ENCODE measurements around the gene CPT1C. TPM values are rescaled to one million over a fixed set of nuclear protein-coding genes. Genes with fewer than 3 reads are reported as not detected.

Gene CPT1C
- total RNA-seq, 1 experiment from 2014 or later, result not detected

DNA sequence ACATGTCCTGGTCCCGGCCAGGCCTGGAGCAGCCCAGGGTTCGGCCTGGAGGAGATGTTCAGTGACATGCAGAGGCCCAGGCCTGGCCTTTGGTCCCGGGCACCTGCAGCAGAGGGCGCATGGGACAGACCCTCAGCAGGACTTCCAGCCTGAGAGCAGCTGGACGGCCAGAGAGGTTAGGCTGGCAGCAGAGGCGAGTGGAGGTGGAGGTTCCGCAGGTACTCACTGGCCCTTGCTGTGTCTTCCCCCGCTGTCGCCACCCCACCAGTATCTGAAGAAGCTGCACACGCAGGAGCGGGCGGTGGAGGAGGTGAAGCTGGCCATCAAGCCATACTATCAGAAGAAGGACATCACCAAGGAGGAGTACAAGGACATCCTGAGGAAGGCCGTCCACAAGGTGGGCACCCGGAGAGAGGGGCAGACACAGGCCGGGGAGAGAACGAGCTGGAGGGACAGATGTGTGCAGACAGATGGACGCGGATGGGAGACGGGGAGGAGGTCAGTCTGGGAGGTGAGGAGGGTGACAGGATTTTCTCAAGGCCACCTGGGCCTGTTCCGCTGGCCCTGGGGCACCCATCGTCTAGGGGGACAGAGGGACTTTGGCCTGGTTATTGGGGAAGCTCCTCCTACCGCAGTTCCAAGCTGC is 33.3 kb upstream of the CPT1C start:
- peaks cover 90% of the 10 kb centered on the region for H3K36me3 ChIP-seq
- H3K4me3 ChIP-seq, result no peak overlapping the region
- no peaks in the 10 kb centered on the region for H3K27me3 ChIP-seq
- DNase-seq, result no peak
- H3K9me3 ChIP-seq, result no peaks in the 10 kb centered on the region

DNA sequence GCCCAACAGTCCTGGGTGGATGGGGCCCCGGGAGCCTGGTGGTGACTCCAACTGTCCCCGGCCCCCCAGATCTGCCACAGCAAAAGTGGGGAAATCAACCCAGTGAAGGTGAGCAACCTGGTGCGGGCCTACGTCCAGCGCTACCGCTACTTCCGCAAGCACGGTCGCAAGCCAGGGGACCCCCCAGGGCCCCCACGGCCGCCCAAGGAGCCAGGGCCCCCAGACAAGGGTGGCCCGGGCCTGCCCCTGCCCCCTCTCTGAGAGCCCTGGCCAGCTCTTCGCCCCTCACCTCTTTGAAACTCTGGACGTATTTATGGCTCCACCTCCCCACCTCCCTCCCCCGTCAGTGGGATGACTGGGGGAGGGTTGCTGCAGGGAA is 32.8 kb upstream of the CPT1C start:
- Histone ChIP-seq H3K4me3 (no peak overlapping the region), H3K27me3 (no peaks in the 10 kb centered on the region), H3K36me3 (peaks cover 88% of the 10 kb centered on the region), H3K9me3 (no peaks in the 10 kb centered on the region)
- DNase-seq, result no peak

DNA sequence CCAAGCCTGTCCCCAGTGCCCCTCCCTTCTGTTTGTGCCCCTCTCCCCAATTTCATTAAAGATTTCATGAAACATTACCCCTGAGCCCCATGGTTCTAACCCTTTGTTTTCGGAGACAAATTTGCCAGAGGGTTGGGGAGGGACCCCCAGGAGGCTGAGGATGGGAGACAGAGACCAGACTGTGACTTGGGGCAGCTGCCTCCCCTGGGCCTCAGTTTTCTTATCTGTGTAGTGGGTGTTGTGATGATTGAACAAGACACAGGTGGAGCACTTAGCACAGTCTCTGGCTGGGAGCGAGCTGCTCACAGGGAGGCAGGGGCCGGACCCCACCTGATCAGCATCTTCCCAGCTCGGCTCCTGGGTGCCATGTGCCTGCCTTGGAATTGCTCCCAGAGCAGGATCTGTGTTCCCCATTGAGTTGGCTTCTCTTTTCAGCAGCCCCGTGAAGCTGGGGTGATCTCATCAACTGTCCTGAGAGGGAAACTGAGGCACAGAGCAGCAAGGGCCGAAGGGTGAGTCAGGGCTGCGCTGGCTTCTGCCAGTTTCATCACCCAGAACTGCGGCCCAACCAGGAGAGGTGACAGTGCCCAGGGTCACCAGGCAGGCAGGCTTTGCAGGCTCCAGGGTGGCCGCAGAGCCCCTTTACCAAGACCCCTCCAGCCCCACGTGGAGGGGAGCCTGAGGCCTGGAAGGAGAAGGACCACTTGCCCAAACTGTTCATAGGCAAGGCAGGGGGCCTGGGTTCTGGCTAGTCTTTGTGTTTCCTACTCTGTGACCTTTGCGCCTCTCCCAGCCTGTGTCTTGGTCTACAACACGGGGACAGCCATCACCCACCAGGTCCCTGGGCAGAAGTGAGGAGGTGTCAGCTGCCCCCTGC is 32.1 kb upstream of the CPT1C start:
- no peaks in the 10 kb centered on the region for H3K27me3 ChIP-seq
- DNase-seq, result no peak
- H3K4me3 ChIP-seq, result no peak overlapping the region
- no peaks in the 10 kb centered on the region for H3K9me3 ChIP-seq
- peaks cover 82% of the 10 kb centered on the region for H3K36me3 ChIP-seq

DNA sequence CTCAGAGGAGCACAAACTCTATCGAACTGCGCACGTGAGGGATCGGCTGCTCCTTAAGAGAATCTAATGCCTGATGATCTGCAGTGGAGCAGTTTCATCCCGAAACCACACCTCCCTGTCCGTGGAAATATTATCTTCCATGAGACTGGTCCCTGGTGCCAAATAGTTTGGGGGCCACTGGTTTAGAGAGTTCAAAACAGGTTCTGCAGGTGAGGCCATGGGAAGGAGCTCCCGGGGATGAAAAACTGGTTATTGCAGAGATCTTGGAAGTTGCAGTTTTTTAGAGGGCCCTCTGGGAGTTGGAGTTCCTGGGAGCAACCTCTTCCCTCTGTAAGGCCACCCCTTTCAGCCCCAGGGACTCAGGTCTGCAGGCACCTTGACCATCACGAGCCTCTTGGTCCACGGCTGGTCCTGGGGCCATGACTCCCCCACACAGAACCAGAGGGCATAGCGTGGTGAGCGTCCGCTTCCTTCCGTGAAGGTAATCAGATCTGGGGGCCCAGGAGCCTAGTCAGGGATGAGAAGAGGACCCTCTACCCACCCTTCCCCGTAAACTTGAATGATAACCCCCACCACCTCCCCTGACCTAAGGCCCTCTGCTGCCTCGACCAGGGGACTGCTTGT is 30.5 kb upstream of the CPT1C start:
- Histone ChIP-seq H3K36me3 (peaks cover 66% of the 10 kb centered on the region), H3K27me3 (no peaks in the 10 kb centered on the region), H3K9me3 (no peaks in the 10 kb centered on the region), H3K4me3 (no peak overlapping the region)
- DNase-seq, result no peak

DNA sequence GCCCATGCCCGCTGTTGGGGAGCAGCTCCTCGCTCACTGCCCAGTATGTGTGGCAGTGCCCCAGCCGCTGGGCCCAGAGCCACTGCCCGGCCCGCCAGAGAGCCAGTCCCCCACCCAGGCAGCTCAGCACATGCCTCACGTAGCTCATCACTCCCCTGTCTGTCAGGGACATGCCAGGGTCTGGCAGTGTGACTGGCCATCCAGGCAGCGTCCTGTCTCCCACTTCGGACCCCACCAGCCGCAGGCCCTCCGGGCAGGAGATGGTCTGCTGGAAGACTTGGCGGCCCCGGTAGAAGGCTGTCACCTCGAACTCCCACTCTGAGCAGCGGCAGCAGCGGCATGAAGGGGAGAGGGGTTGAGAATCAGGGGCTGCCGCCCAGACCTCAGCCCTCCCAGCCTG is 28.9 kb upstream of the CPT1C start:
- Histone ChIP-seq H3K36me3 (peaks cover 51% of the 10 kb centered on the region), H3K27me3 (no peaks in the 10 kb centered on the region), H3K4me3 (no peak overlapping the region), H3K9me3 (no peaks in the 10 kb centered on the region)
- no peak for DNase-seq

DNA sequence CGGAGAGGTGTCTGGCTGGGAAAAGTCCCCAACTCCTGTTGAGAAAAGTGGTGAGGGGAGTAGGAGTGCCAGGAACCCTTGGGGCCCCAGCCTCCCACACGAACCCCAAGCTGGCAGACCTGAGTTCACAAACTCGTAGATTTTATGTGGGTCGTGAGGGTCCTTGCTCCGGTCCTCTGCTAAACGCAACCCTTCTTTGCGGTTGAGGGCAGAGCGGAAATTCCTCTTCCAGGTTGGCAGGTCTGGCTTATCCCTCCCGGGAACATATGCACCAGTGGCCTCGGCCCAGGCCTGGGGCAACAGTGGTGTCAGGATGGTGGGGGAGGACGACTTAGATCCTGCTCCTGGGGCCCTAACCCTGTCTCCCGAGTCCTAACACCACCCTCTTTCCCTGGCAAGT is 27.7 kb upstream of the CPT1C start:
- H3K4me3 ChIP-seq, result no peak overlapping the region
- no peak for DNase-seq
- H3K9me3 ChIP-seq, result no peaks in the 10 kb centered on the region
- no peaks in the 10 kb centered on the region for H3K27me3 ChIP-seq
- peaks cover 48% of the 10 kb centered on the region for H3K36me3 ChIP-seq

DNA sequence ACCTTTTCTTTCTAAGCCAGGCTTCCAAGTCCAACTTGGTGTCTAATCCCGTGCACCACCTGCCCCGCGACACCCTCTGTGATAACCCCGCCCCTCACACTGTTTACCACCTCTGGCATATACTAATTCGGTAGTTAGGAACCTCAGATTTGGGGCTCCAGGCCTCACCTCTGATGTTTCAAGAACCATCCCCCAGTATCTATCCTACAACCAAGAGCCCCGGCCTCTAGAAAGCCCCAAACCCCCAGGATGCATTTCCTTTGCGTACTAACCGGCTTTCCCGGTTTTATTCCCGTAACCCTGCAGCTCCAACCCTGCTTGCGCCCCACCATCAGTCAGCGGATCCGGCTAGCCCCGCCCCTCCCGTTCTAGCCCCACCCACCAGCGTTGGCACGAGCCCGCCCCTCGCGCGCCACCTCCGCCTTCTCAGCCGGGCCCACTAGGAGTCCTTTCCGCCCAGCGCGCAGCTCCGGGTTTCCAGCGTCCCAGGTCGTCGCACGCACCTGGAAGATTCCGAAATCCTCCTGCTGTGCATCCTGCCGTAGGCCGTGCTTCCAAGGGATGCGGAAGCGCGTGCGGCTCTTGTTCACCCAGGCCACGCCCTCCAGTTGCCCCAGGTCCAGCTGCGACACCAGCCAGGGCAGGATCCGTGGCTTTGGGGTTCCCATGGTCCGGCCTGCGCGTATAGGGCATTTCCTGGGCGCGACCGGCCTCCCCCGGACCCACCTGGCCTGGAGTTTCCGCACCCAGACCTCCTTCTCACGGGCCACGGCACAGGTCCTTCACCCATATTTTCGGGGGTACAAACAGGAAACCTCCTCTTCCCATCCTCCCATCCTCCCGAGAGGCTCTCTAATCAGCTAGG is 26.5 kb upstream of the CPT1C start:
- H3K4me3 ChIP-seq, result peak overlapping the region; percentile 90
- H3K36me3 ChIP-seq, result peaks cover 47% of the 10 kb centered on the region

DNA sequence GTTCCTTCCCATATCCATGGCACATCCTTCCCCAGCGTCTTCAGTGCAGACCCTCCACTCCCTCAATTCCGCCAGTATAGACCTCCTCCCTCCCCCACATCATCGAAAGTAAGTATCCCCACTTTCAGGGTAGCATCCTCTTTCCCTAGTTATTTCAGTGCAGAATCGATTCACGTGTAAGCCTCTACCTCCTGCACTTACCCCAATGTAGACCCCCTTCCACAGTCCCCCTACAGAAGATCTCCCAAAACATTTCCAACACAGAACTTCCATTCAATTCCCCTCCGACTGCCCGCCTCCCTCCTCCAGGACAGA is 25.9 kb upstream of the CPT1C start:
- Histone ChIP-seq H3K4me3 (peak overlapping the region; percentile 90), H3K27me3 (no peaks in the 10 kb centered on the region), H3K36me3 (peaks cover 41% of the 10 kb centered on the region), H3K9me3 (no peaks in the 10 kb centered on the region)
- DNase-seq, result no peak

More for the DNA sequence above, 26.5 kb upstream of the CPT1C start:
- DNase-seq, result peak; percentile 88
- no peaks in the 10 kb centered on the region for H3K9me3 ChIP-seq
- no peaks in the 10 kb centered on the region for H3K27me3 ChIP-seq

DNA sequence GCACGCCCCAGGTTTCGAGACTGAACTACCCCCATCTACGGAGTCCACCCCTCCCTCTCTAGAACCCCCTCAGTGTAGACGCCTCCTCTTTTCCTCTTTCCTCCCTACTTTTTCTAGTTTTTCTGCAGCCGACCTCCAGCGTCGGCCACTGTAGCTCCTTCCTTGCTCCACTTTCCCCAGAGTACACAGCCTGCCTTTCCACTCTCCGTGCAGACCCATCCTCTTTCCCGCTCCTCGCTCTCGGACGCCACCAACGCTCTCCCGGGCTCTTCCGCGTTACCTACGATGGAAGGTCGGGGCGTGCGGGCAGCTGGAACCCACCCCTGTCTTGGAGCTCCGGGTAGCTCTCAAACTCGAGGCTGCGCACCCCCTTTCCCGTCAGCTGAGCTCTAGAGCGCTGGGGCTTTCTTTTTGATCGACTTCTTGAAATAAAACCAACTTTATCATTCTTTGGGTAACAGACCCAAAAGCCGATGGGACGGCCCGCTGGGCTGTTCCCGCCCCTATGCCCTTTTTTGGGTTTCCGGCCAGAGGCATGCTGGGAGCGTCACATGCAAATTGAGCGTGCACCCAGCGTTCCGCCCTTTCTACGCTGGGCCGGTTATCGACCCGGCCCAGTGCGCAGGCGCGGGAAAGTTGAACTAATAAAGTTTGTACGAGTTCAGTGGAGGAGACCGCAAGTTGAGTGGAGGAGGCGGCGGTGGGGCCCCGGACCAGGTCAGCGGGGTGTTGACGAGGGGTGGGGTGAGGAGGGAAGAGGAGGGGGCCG is 25.4 kb upstream of the CPT1C start, which contains the start of the genes BCL2L12 and IRF3:
Gene BCL2L12 (plus strand): TSS at position 583 of the 769 bp plus-strand sequence. CDS start 760 bp downstream, outside the sequence.
Gene IRF3 (minus strand): TSS at position 507 of the 769 bp plus-strand sequence. CDS start 1,019 bp downstream, outside the sequence.
- Histone ChIP-seq H3K36me3 (peaks cover 36% of the 10 kb centered on the region), H3K9me3 (no peaks in the 10 kb centered on the region)

DNA sequence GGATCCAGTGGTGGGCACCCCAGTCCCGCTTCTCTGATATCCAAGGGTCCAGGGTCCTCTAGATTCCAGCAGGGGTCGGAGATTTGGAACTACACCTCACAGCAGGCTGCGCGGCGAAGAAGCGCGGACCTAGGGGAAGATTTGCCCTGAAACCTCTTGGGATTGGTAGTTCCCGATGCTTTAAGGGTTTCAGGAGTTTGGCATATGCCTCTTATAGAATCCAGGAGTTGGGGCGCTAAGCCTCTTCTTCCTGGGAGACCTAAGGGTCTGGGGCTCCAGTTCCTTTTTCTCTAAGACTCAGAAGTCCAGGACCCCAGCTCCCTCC is 24.8 kb upstream of the CPT1C start:
- Histone ChIP-seq H3K27me3 (no peaks in the 10 kb centered on the region), H3K36me3 (peaks cover 35% of the 10 kb centered on the region), H3K9me3 (no peaks in the 10 kb centered on the region), H3K4me3 (peak overlapping the region; percentile 90)
- no peak for DNase-seq

More for the DNA sequence above, 25.4 kb upstream of the CPT1C start, which contains the start of the genes BCL2L12 and IRF3:
- Histone ChIP-seq H3K4me3 (peak within 1 kb of the TSS; percentile 90), H3K27me3 (no peaks in the 10 kb centered on the region)
- peak; percentile 96 for DNase-seq

DNA sequence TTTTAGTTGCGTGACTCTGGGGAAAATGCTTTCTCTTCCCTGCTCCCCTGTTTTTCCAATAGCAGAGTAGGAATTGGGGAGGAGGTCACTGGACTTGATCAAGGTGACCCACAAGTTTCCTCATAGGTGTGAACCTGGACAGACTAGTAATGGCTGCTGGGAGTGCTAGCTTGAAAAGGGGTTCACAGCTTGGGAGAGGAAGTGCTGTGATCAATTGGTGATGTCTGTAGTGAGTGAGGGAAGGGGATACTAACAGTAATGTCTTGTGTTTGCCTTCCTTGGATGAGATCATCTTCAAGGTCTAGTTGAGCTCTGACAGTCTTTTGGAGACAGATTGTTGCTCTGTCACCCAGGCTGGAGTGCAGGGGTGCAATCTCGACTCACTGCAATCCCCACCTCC is 23.4 kb upstream of the CPT1C start:
- Histone ChIP-seq H3K9me3 (no peaks in the 10 kb centered on the region), H3K4me3 (no peak overlapping the region; the same call in 1 of the 2 replicates), H3K36me3 (peaks cover 28% of the 10 kb centered on the region), H3K27me3 (no peaks in the 10 kb centered on the region)
- DNase-seq, result no peak

DNA sequence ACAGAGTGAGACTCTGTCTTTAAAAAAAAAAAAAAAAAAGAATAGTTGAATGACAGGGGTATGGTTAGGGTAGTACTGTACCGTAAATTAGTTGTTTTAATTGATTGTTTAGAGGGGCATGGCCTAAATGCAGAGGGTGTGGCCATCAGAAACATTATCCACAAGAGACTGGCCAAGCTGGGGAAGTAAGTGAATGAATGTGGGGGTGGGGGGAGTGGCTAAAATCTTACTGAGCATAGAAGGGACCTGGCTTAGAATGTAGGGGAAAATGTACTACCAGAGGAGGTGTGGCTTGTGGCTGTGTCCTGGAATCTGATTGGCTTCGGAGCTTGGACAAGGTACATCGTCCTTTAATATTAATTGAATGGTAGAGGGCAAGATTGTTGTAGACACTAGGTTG is 21.4 kb upstream of the CPT1C start:
- H3K9me3 ChIP-seq, result no peaks in the 10 kb centered on the region
- H3K4me3 ChIP-seq, result no peak overlapping the region
- no peaks in the 10 kb centered on the region for H3K27me3 ChIP-seq
- peaks cover 29% of the 10 kb centered on the region for H3K36me3 ChIP-seq
- DNase-seq, result no peak

DNA sequence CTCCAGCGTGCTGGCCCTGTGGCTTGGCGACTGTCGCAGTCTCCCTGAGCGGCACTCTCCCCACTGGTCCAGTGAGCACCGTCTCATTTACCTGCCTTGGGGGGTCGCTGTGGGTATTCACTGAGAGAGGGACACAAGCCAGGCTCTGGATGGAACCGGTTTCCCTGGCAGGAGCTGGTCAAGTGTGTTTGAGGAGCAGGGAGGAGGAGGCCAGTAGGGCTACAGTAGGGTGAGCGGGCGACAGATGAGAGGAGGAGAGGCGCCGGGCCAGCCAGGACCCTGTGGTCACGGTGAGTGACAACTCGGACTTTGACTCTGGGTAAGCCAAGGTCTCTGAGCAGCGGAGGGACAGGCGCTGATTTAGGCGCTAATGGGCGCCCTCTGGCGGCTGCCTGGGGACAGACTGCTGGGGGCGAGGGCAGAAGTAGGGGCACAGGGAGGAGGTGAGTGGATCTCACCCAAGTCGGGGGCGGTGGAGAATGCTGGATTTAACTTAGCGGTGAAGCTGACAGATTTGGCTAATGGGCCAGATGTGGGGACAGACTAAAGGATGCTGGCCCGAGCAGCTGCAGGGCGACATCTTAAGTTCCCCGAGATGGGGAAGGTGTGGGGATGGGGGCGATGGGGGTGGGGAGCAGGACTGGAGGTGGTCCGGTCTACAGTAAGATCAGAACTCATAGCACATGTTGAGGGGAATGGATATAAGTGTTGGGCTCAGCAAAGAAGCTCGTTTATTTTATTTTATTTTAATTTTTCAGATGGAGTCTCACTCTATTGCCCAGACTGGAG is 18.6 kb upstream of the CPT1C start:
- DNase-seq, result peak; percentile 72
- H3K4me3 ChIP-seq, result no peak overlapping the region

DNA sequence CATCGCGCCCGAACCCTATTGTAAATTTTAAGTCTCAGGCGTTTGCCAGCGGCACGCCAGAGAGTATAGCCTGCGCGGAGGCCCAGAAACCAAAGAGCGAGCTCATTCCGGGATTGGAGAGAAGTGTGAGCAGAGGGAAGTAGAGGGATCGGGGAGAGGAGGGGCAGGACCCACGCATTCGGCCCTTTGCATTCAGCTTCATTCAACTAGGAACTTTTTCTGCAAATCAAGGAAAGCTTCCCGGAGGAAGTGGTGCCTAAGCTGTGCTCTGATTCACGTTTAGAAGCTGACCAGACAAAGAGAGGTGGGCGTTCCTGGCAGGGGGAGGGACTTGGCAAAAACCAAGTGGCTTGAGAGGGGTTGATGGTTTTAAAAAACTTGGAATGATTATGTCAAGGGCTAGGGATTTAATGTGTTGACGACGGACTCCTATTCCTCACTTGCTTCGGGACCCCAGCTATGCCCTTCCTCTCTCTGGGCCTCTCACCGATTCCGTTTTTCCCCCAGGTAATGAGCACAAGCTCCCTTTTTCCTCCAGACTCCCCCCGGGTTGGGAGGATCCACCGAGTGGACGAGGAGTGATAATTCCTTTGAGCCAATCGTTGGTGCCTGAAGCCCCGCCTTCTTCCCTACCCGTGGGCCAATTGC is 14.7 kb upstream of the CPT1C start:
- Histone ChIP-seq H3K9me3 (no peaks in the 10 kb centered on the region), H3K36me3 (peaks cover 27% of the 10 kb centered on the region), H3K4me3 (peak overlapping the region; percentile 49), H3K27me3 (no peaks in the 10 kb centered on the region)
- DNase-seq, result peak; percentile 88

More for the DNA sequence above, 18.6 kb upstream of the CPT1C start:
- Histone ChIP-seq H3K27me3 (no peaks in the 10 kb centered on the region), H3K36me3 (peaks cover 29% of the 10 kb centered on the region), H3K9me3 (no peaks in the 10 kb centered on the region)

DNA sequence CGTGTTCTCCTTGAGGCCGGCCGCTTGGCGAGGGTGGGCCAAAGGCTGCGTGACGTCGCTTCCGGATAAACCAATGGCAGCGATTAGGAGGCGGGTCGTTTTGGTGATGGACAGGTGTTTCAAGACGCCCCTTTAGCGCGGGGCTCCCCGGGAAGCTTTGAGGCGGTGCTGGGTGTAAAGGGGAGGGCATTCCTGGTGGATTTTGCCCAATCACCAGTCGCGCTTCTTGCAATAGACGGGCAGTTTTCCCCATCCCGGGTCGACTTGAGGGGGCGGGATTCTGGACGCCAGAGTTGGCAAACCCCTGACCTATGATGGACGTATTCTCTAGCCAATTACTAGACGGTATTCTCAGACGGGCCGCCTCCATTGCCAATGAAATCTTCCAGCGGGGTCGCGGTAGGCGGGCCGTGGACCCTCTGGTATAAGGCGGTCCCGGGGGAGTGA is 14.1 kb upstream of the CPT1C start:
- H3K4me3 ChIP-seq, result peak overlapping the region; percentile 98
- peaks cover 32% of the 10 kb centered on the region for H3K36me3 ChIP-seq
- DNase-seq, result peak; percentile 100
- no peaks in the 10 kb centered on the region for H3K9me3 ChIP-seq
- H3K27me3 ChIP-seq, result no peaks in the 10 kb centered on the region

Data from MG63 (cell line).